ENCODE results near the gene MAGI3.
"Not testable (repeated sequence)": the region's sequence is repeated elsewhere in the genome, so short reads cannot be mapped to it uniquely, and the experiment has no call there.

The MAGI3 gene

DNA sequence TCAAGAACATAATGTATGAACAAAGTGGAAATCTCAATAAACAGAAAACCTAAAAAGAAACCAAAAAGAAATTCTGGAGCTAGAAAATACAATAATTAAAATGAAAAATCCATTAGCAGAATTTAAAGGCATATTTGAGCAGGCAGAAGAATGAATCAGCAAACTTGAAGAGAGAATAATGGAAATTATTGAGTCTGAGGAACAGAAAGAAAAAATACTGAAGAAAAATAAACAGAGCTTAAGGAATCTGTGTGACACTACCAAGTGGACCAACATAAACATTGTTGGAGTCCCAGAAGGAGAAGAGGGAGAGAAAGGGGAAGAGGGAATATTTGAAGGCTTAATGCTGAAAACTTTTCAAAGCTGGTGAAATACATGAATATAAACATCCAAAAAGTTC is 54.5 kb downstream of the MAGI3 start:
- Mint-ChIP-seq H3K9me3 (peaks cover 14% of the 10 kb centered on the region), H3K27ac (no peak overlapping the region), H3K36me3 (ENCODE audit: low read depth) (peaks cover 2% of the 10 kb centered on the region), H3K4me3 (no peak overlapping the region), H3K27me3 (no peaks in the 10 kb centered on the region), H3K4me1 (ENCODE audit: low read depth) (no peaks in the 10 kb centered on the region)
- DNase-seq, result no peak

DNA sequence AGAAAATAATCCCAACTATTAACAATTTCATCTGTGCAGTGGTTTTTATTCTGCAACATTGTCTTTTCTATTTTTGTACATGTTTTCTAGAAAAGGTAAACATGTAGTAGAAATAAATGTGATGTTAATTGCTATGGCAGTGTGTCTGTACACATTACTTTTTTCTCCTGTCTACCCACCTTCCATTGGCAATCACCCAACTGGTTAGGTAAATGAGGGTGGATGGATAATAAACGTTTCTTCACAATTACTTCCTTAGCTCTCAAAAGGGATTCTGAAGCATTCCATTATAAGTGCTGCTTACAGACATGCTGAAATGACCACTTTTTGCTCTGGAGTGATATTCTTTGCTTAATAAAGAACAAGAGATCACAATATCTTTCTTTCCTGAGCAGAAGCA is 61.4 kb downstream of the MAGI3 start:
- no peaks in the 10 kb centered on the region for H3K4me1 Mint-ChIP-seq (ENCODE audit: low read depth)
- H3K27ac Mint-ChIP-seq, result no peak overlapping the region
- H3K36me3 Mint-ChIP-seq (ENCODE audit: low read depth), result no peaks in the 10 kb centered on the region
- no peaks in the 10 kb centered on the region for H3K27me3 Mint-ChIP-seq
- DNase-seq, result no peak
- H3K9me3 Mint-ChIP-seq, result no peaks in the 10 kb centered on the region
- H3K4me3 Mint-ChIP-seq, result no peak overlapping the region

DNA sequence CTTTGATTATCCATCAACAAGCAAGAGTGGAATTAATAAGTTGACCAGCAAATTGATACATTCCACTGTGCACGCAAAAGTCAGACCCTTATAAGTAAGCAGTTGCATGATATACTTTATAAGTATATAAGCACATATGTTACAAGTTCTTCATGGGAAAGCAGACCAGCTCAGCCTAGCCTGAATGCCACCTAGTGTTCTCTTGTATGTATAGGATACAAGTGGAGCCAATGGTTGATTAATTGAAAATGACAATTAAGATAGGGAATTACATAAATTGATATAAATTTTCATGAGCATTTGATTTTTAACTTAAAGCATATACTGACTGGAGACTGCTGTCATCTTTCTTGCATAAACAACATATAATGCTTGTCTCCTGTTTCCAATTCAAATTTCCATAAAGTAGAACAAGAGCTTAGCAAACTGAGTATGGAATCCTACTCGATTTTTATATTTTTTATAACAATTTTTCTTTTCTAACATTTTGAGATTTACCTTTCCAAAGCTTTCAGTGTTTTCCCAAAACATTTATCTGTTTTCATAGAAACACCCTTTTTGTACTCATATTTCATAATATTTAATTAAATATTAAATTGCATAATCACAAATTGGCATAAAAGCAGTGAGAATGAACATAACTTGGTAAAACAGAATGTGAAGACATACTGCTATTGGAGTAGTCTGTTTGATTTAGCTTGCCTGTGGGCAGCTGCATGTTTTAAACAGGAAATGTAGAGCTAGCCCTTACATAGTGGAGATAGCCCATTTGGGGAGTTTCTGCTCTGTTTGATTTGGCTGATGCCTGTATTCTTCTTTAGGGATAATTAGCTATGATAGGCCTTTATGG is 62.8 kb downstream of the MAGI3 start:
- no peak overlapping the region for H3K27ac Mint-ChIP-seq
- DNase-seq, result no peak
- no peaks in the 10 kb centered on the region for H3K27me3 Mint-ChIP-seq
- peaks cover 3% of the 10 kb centered on the region for H3K9me3 Mint-ChIP-seq
- H3K4me3 Mint-ChIP-seq, result no peak overlapping the region
- H3K36me3 Mint-ChIP-seq (ENCODE audit: low read depth), result no peaks in the 10 kb centered on the region
- no peaks in the 10 kb centered on the region for H3K4me1 Mint-ChIP-seq (ENCODE audit: low read depth)

DNA sequence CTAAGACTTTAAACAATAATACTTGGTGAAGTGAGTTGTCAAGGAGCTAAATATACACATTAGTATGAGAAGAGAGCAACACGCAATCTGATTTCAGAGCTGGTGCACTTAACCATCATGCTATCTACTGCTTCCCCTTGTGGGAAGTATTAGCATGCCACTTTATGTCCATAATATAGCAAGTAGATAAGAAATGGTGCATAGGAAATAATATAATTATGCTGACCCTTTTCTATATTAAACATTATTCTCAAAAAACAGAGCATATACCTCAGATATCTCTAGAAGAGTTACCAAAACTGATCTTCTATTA is 63.4 kb downstream of the MAGI3 start:
- Mint-ChIP-seq H3K9me3 (peaks cover 3% of the 10 kb centered on the region), H3K36me3 (ENCODE audit: low read depth) (no peaks in the 10 kb centered on the region), H3K4me3 (no peak overlapping the region), H3K27ac (no peak overlapping the region), H3K27me3 (no peaks in the 10 kb centered on the region), H3K4me1 (ENCODE audit: low read depth) (no peaks in the 10 kb centered on the region)
- no peak for DNase-seq

DNA sequence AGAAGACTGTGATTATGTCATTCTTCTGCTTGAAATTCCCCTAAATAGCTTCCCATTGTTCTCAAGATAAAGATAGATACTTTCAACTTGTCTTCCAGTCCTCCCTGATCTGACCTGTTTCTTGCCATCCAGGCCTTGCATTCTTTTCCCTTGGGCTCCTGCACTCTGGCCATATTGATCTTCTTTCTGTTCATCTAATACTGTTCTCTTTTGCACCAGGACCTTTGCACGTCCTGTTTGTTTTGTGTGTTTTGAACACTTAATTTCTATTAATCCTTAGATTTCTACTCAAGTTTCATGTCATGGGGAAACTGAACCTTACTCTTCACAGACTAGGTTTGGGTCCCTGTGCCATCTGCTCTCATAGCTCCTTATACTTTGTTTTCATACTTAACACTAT is 65.1 kb downstream of the MAGI3 start:
- Mint-ChIP-seq H3K4me1 (ENCODE audit: low read depth) (no peaks in the 10 kb centered on the region), H3K4me3 (no peak overlapping the region), H3K36me3 (ENCODE audit: low read depth) (peaks cover 7% of the 10 kb centered on the region), H3K27ac (no peak overlapping the region), H3K27me3 (no peaks in the 10 kb centered on the region), H3K9me3 (peaks cover 5% of the 10 kb centered on the region)
- DNase-seq, result no peak

DNA sequence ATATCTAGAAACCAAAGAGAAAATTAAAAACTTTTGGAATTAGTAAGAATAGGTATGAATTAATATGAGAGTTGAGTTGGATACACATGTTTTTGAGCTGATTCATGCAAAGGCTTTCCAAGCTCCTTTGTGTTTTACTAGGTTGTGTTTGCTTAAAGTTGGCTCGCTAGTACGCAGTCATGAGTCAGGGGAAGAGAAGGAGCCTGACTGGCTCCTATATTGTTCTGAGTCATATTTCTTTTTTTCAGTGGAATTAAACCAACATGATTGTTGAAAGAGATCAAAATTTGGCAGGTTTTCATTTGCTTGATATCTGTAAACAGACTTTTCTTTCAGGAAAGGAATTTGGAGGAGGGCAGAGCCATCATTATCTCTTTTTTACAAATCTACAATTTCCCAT is 66.7 kb downstream of the MAGI3 start:
- no peak for DNase-seq
- Mint-ChIP-seq H3K4me1 (ENCODE audit: low read depth) (no peaks in the 10 kb centered on the region), H3K27ac (no peak overlapping the region), H3K36me3 (ENCODE audit: low read depth) (peaks cover 7% of the 10 kb centered on the region), H3K9me3 (peaks cover 10% of the 10 kb centered on the region), H3K4me3 (no peak overlapping the region), H3K27me3 (no peaks in the 10 kb centered on the region)

DNA sequence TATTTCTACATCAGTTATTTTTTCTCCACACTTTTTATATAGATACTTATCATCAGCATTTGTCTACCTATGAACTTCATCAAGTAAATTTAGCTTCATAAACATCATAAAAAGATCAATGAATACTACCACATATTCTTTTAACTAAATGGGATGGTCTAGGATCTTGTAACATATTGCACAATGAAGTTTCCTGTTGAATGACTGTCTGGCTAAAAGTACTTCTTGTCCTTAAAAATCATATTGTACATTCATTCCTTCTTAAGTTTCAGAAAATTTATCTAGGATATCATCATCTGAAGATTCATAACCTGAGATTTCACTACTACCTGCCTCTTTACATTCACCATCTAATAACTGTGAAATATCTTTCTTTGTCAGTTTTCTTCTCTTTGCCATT is 69.0 kb downstream of the MAGI3 start:
- H3K27ac Mint-ChIP-seq, result no peak overlapping the region
- peaks cover 10% of the 10 kb centered on the region for H3K9me3 Mint-ChIP-seq
- H3K36me3 Mint-ChIP-seq (ENCODE audit: low read depth), result peaks cover 7% of the 10 kb centered on the region
- no peaks in the 10 kb centered on the region for H3K27me3 Mint-ChIP-seq
- no peaks in the 10 kb centered on the region for H3K4me1 Mint-ChIP-seq (ENCODE audit: low read depth)
- no peak for DNase-seq
- H3K4me3 Mint-ChIP-seq, result no peak overlapping the region

DNA sequence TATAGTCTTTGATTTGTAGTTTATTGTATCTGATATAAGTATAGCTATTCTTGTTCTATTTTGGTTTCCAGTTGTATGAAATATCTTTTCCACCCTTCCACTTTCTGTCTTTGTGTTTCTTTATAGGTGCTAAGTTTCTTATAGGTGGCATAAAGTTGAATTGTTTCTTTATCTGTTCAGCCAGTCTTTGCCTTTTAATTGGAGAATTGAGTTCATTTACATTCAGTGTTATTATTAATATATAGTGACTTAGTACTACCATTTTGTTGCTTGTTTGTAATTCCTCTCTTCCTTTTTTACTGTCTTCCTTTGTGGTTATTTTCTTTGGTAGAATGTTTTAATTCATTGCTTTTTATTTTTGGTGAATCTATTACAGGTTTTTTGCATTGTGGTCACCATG is 77.7 kb downstream of the MAGI3 start:
- Mint-ChIP-seq H3K27ac (no peak overlapping the region), H3K36me3 (ENCODE audit: low read depth) (peaks cover 9% of the 10 kb centered on the region), H3K9me3 (peaks cover 25% of the 10 kb centered on the region), H3K4me1 (ENCODE audit: low read depth) (no peaks in the 10 kb centered on the region), H3K4me3 (no peak overlapping the region), H3K27me3 (no peaks in the 10 kb centered on the region)
- DNase-seq, result no peak

DNA sequence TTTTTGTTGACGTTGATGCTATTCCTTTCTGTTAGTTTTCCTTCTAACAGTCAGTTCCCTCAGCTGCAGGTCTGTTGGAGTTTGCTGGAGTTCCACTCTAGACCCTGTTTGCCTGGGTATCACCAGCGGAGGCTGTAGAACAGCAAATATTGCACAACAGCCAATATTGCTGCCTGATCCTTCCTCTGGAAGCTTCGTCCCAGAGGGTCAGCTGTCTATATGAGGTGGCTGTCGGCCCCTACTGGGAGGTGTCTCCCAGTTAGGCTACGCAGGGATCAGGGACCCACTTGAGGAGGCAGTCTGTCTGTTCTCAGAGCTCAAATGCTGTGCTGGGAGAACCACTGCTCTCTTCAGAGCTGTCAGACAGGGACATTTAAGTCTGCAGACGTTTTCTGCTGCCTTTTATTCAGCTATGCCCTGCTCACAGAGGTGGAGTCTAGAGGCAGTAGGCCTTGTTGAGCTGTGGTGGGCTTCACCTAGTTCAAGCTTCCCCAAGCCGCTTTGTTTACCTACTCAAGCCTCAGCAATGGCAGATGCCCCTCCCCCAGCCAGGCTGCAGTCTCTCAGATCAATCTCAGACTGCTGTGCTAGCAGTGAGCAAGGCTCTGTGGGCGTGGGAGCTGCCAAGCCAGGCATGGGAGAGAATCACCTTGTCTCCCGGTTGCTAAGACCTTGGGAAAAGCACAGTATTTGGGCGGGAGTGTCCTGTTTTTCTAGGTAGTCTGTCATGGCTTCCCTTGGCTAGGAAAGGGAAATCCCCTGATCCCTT is 88.3 kb downstream of the MAGI3 start:
- H3K27ac Mint-ChIP-seq; H3K4me3 Mint-ChIP-seq; H3K4me1 Mint-ChIP-seq (ENCODE audit: low read depth); H3K27me3 Mint-ChIP-seq; DNase-seq: not testable (repeated sequence)
- H3K36me3 Mint-ChIP-seq (ENCODE audit: low read depth), result peaks cover 31% of the 10 kb centered on the region
- peaks cover 73% of the 10 kb centered on the region for H3K9me3 Mint-ChIP-seq

DNA sequence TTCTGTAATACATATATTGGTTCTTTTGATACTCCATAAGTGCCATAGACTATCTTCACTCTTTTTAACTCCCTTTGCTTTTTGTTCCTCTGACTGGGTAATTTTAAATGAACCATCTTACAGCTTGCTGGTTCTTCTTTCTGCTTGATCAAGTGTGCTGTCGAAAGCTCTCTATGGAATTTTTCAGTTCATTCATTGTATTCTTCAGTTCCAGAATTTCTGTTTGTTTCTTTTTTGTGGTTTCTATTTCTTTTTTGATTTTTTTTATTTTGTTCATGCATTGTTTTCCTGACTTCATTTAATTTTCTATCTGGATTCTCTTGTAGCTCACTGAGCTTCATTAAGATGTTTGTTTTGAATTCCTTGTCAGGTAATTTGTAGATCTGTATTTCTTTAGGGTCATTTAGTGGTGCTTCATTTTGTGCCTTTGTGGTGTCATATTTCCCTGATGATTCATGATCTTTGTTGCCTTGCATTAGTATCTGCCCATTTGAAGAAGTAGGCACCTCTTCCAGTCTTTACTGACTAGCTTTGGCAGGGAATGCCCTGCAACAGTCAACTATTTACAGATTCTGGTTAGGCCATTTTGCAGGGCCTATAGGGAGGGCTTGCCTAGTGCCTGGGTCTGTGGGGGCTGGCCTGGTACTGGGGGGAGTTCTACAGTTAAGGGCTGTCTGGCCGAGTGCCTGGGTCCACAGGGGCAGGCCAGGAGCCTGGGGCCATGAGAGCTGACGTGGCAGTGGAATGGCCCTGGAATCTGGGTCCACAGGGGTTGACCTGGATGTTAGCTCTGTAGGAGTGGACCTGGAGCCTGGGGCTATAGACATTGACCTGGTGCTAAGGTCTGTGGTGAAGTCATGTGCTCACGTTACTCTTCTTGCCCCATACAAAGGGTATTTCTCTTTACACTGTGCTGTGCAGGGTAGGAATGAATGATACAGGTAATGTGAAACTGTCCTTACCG is 89.7 kb downstream of the MAGI3 start:
- H3K27me3 Mint-ChIP-seq, result no peaks in the 10 kb centered on the region

DNA sequence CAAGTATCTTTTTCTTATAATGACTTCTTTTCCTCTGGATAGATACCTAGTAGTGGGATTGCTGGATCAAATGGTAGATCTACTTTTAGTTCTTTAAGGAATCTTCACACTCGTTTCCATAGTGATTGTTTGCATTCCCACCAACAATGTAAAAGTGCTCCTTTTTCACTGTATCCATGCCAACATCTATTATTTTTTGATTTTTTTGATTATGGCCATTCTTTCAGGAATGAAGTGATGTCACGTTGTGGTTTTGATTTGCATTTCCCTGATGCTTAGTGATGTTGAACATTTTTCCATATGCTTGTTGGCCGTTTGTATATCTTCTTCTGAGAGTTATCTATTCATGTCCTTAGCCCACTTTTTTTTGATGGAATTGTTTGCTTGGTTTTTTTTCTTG is 94.8 kb downstream of the MAGI3 start:
- Mint-ChIP-seq H3K36me3 (ENCODE audit: low read depth) (peaks cover 17% of the 10 kb centered on the region), H3K9me3 (peaks cover 48% of the 10 kb centered on the region)
- not testable (repeated sequence) for H3K4me3 Mint-ChIP-seq

More for the DNA sequence above, 89.7 kb downstream of the MAGI3 start:
- H3K27ac Mint-ChIP-seq, result no peak overlapping the region
- H3K36me3 Mint-ChIP-seq (ENCODE audit: low read depth), result peaks cover 27% of the 10 kb centered on the region
- H3K9me3 Mint-ChIP-seq, result peaks cover 66% of the 10 kb centered on the region
- H3K4me1 Mint-ChIP-seq (ENCODE audit: low read depth), result no peaks in the 10 kb centered on the region
- DNase-seq, result no peak
- H3K4me3 Mint-ChIP-seq, result no peak overlapping the region

DNA sequence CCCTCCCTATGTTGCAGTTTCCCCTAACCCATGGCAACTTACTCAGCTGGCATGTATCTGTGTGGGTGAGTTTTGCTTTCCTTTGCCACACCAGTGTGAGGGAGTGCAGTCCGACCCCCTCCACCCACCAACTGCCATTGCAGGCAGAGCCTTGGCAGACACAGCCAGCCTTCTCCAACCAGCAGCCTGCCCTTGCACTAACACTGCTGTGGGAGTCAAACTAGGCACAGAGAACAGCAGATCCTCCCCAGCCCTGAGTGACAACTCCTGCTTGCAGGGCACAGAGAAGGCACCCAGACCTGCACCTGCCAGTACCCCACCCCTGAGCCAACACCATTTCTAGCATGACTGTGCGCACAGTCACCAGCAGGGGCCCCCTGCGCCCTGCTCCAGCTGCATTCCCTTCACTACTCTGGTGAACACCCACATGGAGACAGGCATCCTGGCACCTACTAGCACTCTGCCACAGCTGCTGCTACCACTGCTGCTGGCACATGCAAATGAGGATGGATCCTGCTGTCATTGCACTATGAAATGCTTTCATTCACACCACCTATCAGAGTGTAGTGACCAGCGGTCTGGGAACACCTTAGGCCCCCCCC is 98.4 kb downstream of the MAGI3 start:
- Mint-ChIP-seq H3K4me3 (no peak overlapping the region), H3K9me3 (peaks cover 58% of the 10 kb centered on the region), H3K27ac (no peak overlapping the region), H3K36me3 (ENCODE audit: low read depth) (peaks cover 10% of the 10 kb centered on the region), H3K4me1 (ENCODE audit: low read depth) (peaks cover 5% of the 10 kb centered on the region), H3K27me3 (no peaks in the 10 kb centered on the region)
- DNase-seq, result no peak

More for the DNA sequence above, 94.8 kb downstream of the MAGI3 start:
- H3K27ac Mint-ChIP-seq; H3K4me1 Mint-ChIP-seq (ENCODE audit: low read depth); DNase-seq; H3K27me3 Mint-ChIP-seq: not testable (repeated sequence)

DNA sequence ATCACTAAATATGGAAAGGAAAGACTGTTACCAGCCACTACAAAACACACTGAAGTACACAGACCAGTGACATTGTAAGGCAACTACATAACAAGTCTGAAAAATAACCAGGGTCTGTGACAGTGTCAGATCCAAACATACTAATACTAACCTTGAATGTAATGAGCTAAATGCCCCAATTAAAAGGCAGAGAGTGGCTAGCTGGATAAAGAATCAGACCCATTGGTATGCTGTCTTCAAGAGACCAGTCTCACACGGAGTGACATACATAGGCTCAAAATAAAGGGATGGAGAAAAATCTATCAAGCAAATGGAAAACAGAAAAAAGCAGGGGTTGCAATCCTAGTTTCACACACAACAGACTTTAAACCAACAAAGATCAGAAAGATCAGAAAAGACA is 100.1 kb downstream of the MAGI3 start:
- no peak overlapping the region for H3K4me3 Mint-ChIP-seq
- no peaks in the 10 kb centered on the region for H3K27me3 Mint-ChIP-seq
- H3K4me1 Mint-ChIP-seq (ENCODE audit: low read depth), result peaks cover 5% of the 10 kb centered on the region
- peaks cover 8% of the 10 kb centered on the region for H3K36me3 Mint-ChIP-seq (ENCODE audit: low read depth)
- no peak overlapping the region for H3K27ac Mint-ChIP-seq
- no peak for DNase-seq
- peaks cover 50% of the 10 kb centered on the region for H3K9me3 Mint-ChIP-seq

DNA sequence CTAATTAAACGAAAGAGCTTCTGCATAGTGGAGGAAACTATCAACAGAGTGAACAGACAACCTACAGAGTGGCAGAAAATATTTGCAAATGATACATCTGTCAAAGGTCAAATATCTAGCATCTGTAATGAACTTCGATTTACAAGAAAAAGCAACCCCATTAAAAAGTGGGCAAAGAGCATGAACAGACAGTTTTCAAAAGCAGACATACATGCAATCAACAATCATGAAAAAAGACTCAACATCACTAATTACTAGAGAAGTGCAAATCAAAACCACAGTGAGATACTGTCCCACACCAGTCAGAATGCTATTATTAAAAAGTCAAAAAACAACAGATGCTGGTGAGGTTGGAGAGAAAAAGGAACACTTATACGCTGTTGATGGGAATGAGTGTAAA is 103.2 kb downstream of the MAGI3 start:
- Mint-ChIP-seq H3K27ac (no peak overlapping the region), H3K36me3 (ENCODE audit: low read depth) (peaks cover 3% of the 10 kb centered on the region), H3K9me3 (peaks cover 41% of the 10 kb centered on the region), H3K4me1 (ENCODE audit: low read depth) (no peaks in the 10 kb centered on the region), H3K4me3 (no peak overlapping the region), H3K27me3 (no peaks in the 10 kb centered on the region)
- no peak for DNase-seq
